WTC11 (cell line): ENCODE measurements around the gene CAMTA1. TPM values are rescaled to one million over a fixed set of nuclear protein-coding genes. Genes with fewer than 3 reads are reported as not detected.

Experiments used
- ATAC-seq: fragments of 200-7000 bp; cut with Tn5 transposase; 2 replicates; pipeline ENCODE4 v1.10.0; 2021; ENCODE audit warnings: mild to moderate bottlenecking, moderate library complexity
- CTCF ChIA-PET: fragments of 300-600 bp; sonication (Branson Sonifier 250); formaldehyde crosslinking; loops from one replicate; lab custom pipeline; 2021; ENCODE audit warnings: antibody characterized with exemption; lab: Charles Lee
- POLR2A ChIA-PET: fragments of 350-600 bp; sonication (Branson Sonifier 250); formaldehyde crosslinking; loops from one replicate; lab custom pipeline; 2021; ENCODE audit warnings: antibody characterized with exemption; lab: Charles Lee
- DNase-seq: peaks from one replicate; pipeline ENCODE4 v3.0.0; 2021; ENCODE audit warnings: low spot score
- H3K27ac Mint-ChIP-seq: 2 replicates; pipeline ENCODE4 v1.8.0; 2021; ENCODE audit warnings: mixed read lengths
- H3K27me3 Mint-ChIP-seq: 2 replicates; pipeline ENCODE4 v1.8.0; 2021; ENCODE audit warnings: low read depth, mild to moderate bottlenecking, moderate library complexity, mixed read lengths
- H3K36me3 Mint-ChIP-seq: 2 replicates; pipeline ENCODE4 v1.8.0; 2021; ENCODE audit warnings: mixed read lengths
- H3K4me1 Mint-ChIP-seq: 2 replicates; pipeline ENCODE4 v1.8.0; 2022; ENCODE audit warnings: mixed read lengths
- H3K4me3 Mint-ChIP-seq: 2 replicates; pipeline ENCODE4 v1.8.0; 2021; ENCODE audit warnings: mild to moderate bottlenecking, moderate library complexity, mixed read lengths
- H3K9me3 Mint-ChIP-seq: 2 replicates; pipeline ENCODE4 v1.8.0; 2021; ENCODE audit warnings: mixed read lengths
- AFF4 ChIP-seq: sonication (generic); formaldehyde crosslinking; IDR thresholded peaks from 2 replicates; pipeline ENCODE4 v1.8.1; 2023; ENCODE audit warnings: mild to moderate bottlenecking, missing genetic modification reagents, borderline replicate concordance
- AR ChIP-seq: fragments of 250-450 bp; sonication (Bioruptor Pico); IDR thresholded peaks from 2 replicates; pipeline ENCODE4 v1.9.0; 2021; ENCODE audit warnings: mild to moderate bottlenecking
- FOXK1 ChIP-seq: sonication (generic); formaldehyde crosslinking; IDR thresholded peaks from 2 replicates; pipeline ENCODE4 v1.8.0; 2022; ENCODE audit warnings: mild to moderate bottlenecking, moderate library complexity, missing genetic modification reagents
- FOXP4 ChIP-seq: sonication (generic); formaldehyde crosslinking; IDR thresholded peaks from 2 replicates; pipeline ENCODE4 v1.8.0; 2022; ENCODE audit warnings: mild to moderate bottlenecking, missing genetic modification reagents
- GRHL2 ChIP-seq: fragments of 250-450 bp; sonication (Bioruptor Pico); IDR thresholded peaks from 2 replicates; pipeline ENCODE4 v1.8.0; 2022; ENCODE audit warnings: mild to moderate bottlenecking, moderate library complexity; ENCODE audit not compliant: insufficient replicate concordance, severe bottlenecking
- NFATC4 ChIP-seq: fragments of 250-450 bp; sonication (Bioruptor Pico); IDR thresholded peaks from 2 replicates; pipeline ENCODE4 v1.9.0; 2021; ENCODE audit warnings: mild to moderate bottlenecking
- NR1H2 ChIP-seq: sonication (generic); formaldehyde crosslinking; IDR thresholded peaks from 2 replicates; pipeline ENCODE4 v1.9.0; 2021; ENCODE audit warnings: mild to moderate bottlenecking, moderate library complexity, missing genetic modification reagents
- NR2C2 ChIP-seq: sonication (generic); formaldehyde crosslinking; IDR thresholded peaks from 2 replicates; pipeline ENCODE4 v1.8.0; 2022; ENCODE audit warnings: mild to moderate bottlenecking, missing genetic modification reagents
- RELA ChIP-seq: sonication (generic); formaldehyde crosslinking; IDR thresholded peaks from 2 replicates; pipeline ENCODE4 v1.8.1; 2022; ENCODE audit warnings: missing genetic modification reagents, mild to moderate bottlenecking, borderline replicate concordance
- SOX15 ChIP-seq: fragments of 250-450 bp; sonication (Bioruptor Pico); IDR thresholded peaks from 2 replicates; pipeline ENCODE4 v1.9.0; 2021; ENCODE audit warnings: mild to moderate bottlenecking
- TEAD1 ChIP-seq: sonication (generic); formaldehyde crosslinking; IDR thresholded peaks from 2 replicates; pipeline ENCODE4 v1.8.0; 2022; ENCODE audit warnings: mild to moderate bottlenecking, missing genetic modification reagents
- USF1 ChIP-seq: sonication (generic); formaldehyde crosslinking; IDR thresholded peaks from 2 replicates; pipeline ENCODE4 v1.8.0; 2022; ENCODE audit warnings: mild to moderate bottlenecking, missing genetic modification reagents
- ZNF396 ChIP-seq: fragments of 250-450 bp; sonication (Bioruptor Pico); IDR thresholded peaks from 2 replicates; pipeline ENCODE4 v1.8.0; 2021; ENCODE audit warnings: mild to moderate bottlenecking, moderate library complexity, borderline replicate concordance
- total RNA-seq: library from RNA; stranded (reverse); gene quantifications from 3 replicates; pipeline ENCODE4 v1.2.3, GENCODE V29; 2021
- TF ChIP-seq, protein P1 (sequence below): fragments of 250-450 bp; sonication (Bioruptor Pico); IDR thresholded peaks from 2 replicates; pipeline ENCODE4 v2.1.2; 2022; ENCODE audit warnings: mild to moderate bottlenecking, moderate library complexity
- TF ChIP-seq, protein P2 (sequence below): sonication (generic); formaldehyde crosslinking; IDR thresholded peaks from 2 replicates; pipeline ENCODE4 v1.8.1; 2023; ENCODE audit warnings: mild to moderate bottlenecking, moderate library complexity, missing genetic modification reagents

CAMTA1 gene
- total RNA-seq, 1 experiment from 2014 or later, result 86.4 TPM

- POLR2A ChIA-PET, result interaction anchor here (0.7 kb wide), 1 partner anchor 52 kb away, joined by 5 read pairs; no protein-coding TSS in a partner anchor
- ATAC-seq (no peak), DNase-seq (no peak)
- no peak overlapping the region for H3K27ac Mint-ChIP-seq
- no peak for TF ChIP-seq ZNF396 (CRISPR knock-in tag)
- no peak for TF ChIP-seq FOXP4 (CRISPR knock-in tag)
- no peak for TF ChIP-seq AR (CRISPR knock-in tag)
- TF ChIP-seq NR2C2 (CRISPR knock-in tag), result no peak
- no peak for TF ChIP-seq TEAD1 (CRISPR knock-in tag)
- TF ChIP-seq AFF4 (CRISPR knock-in tag), result no peak
- TF ChIP-seq, protein P1, sequence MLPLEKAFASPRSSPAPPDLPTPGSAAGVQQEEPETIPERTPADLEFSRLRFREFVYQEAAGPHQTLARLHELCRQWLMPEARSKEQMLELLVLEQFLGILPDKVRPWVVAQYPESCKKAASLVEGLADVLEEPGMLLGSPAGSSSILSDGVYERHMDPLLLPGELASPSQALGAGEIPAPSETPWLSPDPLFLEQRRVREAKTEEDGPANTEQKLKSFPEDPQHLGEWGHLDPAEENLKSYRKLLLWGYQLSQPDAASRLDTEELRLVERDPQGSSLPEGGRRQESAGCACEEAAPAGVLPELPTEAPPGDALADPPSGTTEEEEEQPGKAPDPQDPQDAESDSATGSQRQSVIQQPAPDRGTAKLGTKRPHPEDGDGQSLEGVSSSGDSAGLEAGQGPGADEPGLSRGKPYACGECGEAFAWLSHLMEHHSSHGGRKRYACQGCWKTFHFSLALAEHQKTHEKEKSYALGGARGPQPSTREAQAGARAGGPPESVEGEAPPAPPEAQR (CRISPR knock-in tag), result no peak
- TF ChIP-seq, protein P2, sequence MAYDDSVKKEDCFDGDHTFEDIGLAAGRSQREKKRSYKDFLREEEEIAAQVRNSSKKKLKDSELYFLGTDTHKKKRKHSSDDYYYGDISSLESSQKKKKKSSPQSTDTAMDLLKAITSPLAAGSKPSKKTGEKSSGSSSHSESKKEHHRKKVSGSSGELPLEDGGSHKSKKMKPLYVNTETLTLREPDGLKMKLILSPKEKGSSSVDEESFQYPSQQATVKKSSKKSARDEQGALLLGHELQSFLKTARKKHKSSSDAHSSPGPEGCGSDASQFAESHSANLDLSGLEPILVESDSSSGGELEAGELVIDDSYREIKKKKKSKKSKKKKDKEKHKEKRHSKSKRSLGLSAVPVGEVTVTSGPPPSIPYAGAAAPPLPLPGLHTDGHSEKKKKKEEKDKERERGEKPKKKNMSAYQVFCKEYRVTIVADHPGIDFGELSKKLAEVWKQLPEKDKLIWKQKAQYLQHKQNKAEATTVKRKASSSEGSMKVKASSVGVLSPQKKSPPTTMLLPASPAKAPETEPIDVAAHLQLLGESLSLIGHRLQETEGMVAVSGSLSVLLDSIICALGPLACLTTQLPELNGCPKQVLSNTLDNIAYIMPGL (CRISPR knock-in tag), result no peak
- TF ChIP-seq GRHL2, result no peak
- TF ChIP-seq FOXK1 (CRISPR knock-in tag), result no peak
- TF ChIP-seq SOX15 (CRISPR knock-in tag), result no peak
- TF ChIP-seq NFATC4 (CRISPR knock-in tag), result no peak
- no peak for TF ChIP-seq USF1
- TF ChIP-seq RELA (CRISPR knock-in tag), result no peak
- no peak for TF ChIP-seq NR1H2 (CRISPR knock-in tag)
- no peaks in the 10 kb centered on the region for H3K36me3 Mint-ChIP-seq
- no peaks in the 10 kb centered on the region for H3K27me3 Mint-ChIP-seq
- CTCF ChIA-PET, result interaction anchor here (1.3 kb wide), 1 partner anchor 55 kb away, joined by 3 read pairs; no protein-coding TSS in a partner anchor
- H3K9me3 Mint-ChIP-seq, result no peaks in the 10 kb centered on the region
- peaks cover 2% of the 10 kb centered on the region; the same call in 1 of the 2 replicates for H3K4me1 Mint-ChIP-seq
- H3K4me3 Mint-ChIP-seq, result no peak overlapping the region
Observed at GRCh38 chr1:7508934-7509519, 723.8 kb downstream of the CAMTA1 start.
